ENCODE data around the gene CACNA2D3. TPM values are rescaled to one million over a fixed set of nuclear protein-coding genes. Genes with fewer than 3 reads are reported as not detected.

The CACNA2D3 gene
- total and polyA plus RNA-seq, 2 donors from 2014 or later = 5.7 to 11.2 TPM

DNA sequence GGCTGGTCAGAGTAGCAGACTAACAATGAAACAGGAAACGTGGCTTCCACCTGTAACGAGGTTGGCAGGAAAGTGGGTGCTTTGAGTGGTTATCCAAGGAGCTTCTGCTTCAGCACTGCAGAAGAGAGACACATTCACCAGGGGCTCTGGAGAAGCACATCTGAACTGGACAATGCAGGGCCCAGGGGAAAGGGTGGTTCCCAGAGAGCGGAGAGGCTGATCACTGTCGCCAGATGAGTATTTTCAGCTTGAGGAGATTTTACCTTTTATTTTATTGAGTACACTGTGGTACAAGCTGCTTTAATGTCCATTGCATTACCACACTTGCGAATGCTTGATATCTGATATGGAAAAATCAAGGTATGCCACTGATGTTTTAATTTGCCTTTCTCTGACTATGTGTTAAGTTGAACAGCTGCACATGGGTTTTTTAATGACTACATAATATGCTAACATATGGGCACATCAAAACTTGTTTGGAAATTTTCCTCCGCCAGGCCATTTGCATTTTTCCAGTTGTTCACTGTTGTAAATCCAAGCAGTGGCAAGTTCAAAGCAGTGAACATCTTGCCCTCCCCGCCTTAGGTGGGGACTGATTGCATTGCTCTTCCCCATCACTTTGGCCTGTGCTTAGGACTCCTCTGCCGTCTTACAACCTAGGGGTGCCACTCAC, 753.4 kb downstream of the CACNA2D3 start:
- H3K27ac ChIP-seq (ENCODE audit: low read depth in 2 of 2, low read length in 2 of 2) = no peak overlapping the region
- H3K36me3 ChIP-seq (ENCODE audit: control insufficient read depth in 2 of 3, insufficient read depth in 3 of 3, low read length in 3 of 3) = no peaks in the 10 kb centered on the region
- no peak overlapping the region for H3K9ac ChIP-seq (ENCODE audit: low read length in 3 of 3)
- FAIRE-seq (no peak), DNase-seq (no peak)
- H3K9me3 ChIP-seq (ENCODE audit: control insufficient read depth in 2 of 3, insufficient read depth in 1 of 3, low read length in 3 of 3) = no peaks in the 10 kb centered on the region
- H3K4me3 ChIP-seq (ENCODE audit: low read length in 3 of 3) = no peak overlapping the region
- TF ChIP-seq, protein P1, sequence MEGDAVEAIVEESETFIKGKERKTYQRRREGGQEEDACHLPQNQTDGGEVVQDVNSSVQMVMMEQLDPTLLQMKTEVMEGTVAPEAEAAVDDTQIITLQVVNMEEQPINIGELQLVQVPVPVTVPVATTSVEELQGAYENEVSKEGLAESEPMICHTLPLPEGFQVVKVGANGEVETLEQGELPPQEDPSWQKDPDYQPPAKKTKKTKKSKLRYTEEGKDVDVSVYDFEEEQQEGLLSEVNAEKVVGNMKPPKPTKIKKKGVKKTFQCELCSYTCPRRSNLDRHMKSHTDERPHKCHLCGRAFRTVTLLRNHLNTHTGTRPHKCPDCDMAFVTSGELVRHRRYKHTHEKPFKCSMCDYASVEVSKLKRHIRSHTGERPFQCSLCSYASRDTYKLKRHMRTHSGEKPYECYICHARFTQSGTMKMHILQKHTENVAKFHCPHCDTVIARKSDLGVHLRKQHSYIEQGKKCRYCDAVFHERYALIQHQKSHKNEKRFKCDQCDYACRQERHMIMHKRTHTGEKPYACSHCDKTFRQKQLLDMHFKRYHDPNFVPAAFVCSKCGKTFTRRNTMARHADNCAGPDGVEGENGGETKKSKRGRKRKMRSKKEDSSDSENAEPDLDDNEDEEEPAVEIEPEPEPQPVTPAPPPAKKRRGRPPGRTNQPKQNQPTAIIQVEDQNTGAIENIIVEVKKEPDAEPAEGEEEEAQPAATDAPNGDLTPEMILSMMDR (IDR thresholded peaks at IDR 0.05; ENCODE audit: borderline replicate concordance, extremely low read depth, insufficient read depth) = no peak
- intact Hi-C loops (cut with DNase I) = no loop called here
- H3K4me1 ChIP-seq (ENCODE audit: control insufficient read depth in 2 of 3, insufficient read depth in 2 of 3, low read depth in 1 of 3, low read length in 3 of 3) = no peaks in the 10 kb centered on the region
- no peaks in the 10 kb centered on the region for H3K27me3 ChIP-seq (ENCODE audit: control insufficient read depth, insufficient read depth, low read length)

DNA sequence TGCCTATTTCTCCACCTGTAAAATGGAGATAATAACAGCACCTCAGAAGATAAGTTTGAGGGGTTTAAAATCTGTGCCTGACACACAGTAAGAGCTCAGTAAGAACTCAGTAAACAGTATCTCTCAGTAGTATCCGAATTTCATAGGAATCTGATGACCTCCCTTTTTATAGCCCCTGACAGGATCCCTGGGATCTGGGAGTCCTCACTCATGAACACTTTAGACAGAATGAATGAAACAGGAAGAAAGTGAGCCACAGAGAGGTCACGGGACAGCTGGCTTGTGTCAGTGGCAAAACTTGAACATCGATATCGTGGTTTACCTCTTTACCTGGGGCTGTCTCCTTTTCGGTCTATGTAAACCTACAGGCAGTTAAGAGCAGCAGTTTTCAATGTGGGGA, 754.3 kb downstream of the CACNA2D3 start:
- Histone ChIP-seq H3K9me3 (ENCODE audit: control insufficient read depth in 2 of 3, insufficient read depth in 1 of 3, low read length in 3 of 3) (no peaks in the 10 kb centered on the region), H3K27ac (ENCODE audit: low read depth in 2 of 2, low read length in 2 of 2) (no peak overlapping the region), H3K4me1 (ENCODE audit: control insufficient read depth in 2 of 3, insufficient read depth in 2 of 3, low read depth in 1 of 3, low read length in 3 of 3) (no peaks in the 10 kb centered on the region), H3K4me3 (ENCODE audit: low read length in 3 of 3) (no peak overlapping the region), H3K36me3 (ENCODE audit: control insufficient read depth in 2 of 3, insufficient read depth in 3 of 3, low read length in 3 of 3) (no peaks in the 10 kb centered on the region), H3K27me3 (ENCODE audit: control insufficient read depth, insufficient read depth, low read length) (no peaks in the 10 kb centered on the region), H3K9ac (ENCODE audit: low read length in 3 of 3) (no peak overlapping the region)
- no peak for DNase-seq
- intact Hi-C loops (cut with DNase I) = no loop called here
- TF ChIP-seq, protein P1 (IDR thresholded peaks at IDR 0.05; ENCODE audit: borderline replicate concordance, extremely low read depth, insufficient read depth) = no peak
- FAIRE-seq = no peak

DNA sequence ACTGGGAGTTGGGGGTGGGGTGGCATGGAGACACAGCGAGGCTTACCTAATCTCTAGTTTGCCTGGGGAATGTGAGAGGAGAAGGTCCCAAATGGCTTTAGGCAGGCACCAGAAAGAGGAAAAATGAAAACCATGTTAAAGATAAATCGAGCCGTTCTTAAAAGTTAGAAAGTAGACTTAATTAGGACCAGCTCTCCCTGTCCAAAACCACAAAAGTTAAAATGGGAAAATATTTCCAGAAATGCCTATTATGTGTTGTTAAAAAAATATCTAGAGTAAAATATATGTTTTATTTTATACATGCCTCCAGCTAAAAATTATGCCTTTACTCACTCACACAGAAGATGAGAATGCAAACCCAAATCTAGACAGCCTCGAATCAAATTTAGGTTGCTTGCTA, 755.4 kb downstream of the CACNA2D3 start:
- TF ChIP-seq, protein P1 (IDR thresholded peaks at IDR 0.05; ENCODE audit: borderline replicate concordance, extremely low read depth, insufficient read depth) = no peak
- H3K9me3 ChIP-seq (ENCODE audit: control insufficient read depth in 2 of 3, insufficient read depth in 1 of 3, low read length in 3 of 3) = no peaks in the 10 kb centered on the region
- intact Hi-C loops (cut with DNase I) = no loop called here
- H3K27me3 ChIP-seq (ENCODE audit: control insufficient read depth, insufficient read depth, low read length) = no peaks in the 10 kb centered on the region
- H3K27ac ChIP-seq (ENCODE audit: low read depth in 2 of 2, low read length in 2 of 2) = no peak overlapping the region
- H3K4me1 ChIP-seq (ENCODE audit: control insufficient read depth in 2 of 3, insufficient read depth in 2 of 3, low read depth in 1 of 3, low read length in 3 of 3) = no peaks in the 10 kb centered on the region
- no peak overlapping the region for H3K9ac ChIP-seq (ENCODE audit: low read length in 3 of 3)
- no peaks in the 10 kb centered on the region for H3K36me3 ChIP-seq (ENCODE audit: control insufficient read depth in 2 of 3, insufficient read depth in 3 of 3, low read length in 3 of 3)
- DNase-seq (no peak), FAIRE-seq (no peak)
- H3K4me3 ChIP-seq (ENCODE audit: low read length in 3 of 3) = no peak overlapping the region

DNA sequence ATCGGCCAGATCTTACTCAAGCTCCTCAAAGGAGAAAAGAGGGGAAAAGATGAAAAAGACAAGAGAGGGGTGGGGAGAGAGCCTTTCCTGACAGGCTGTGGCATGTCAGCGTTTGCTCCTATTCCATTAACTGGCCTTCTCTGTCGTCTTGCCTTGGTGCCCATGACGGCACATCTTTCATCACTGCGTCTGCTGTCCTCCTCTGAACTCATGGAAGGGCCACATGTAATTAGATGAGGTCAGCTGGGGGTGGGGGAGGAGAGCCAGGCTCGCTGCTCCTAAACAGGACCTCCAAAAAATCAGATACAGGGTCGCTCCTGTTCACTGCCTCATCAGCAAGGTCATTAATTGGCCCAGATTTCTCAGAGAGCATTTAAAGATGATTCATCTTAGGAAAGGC, 755.8 kb downstream of the CACNA2D3 start:
- H3K36me3 ChIP-seq (ENCODE audit: control insufficient read depth in 2 of 3, insufficient read depth in 3 of 3, low read length in 3 of 3) = no peaks in the 10 kb centered on the region
- H3K4me3 ChIP-seq (ENCODE audit: low read length in 3 of 3) = no peak overlapping the region
- DNase-seq (peak in 1 of 5 donors; percentile 44), FAIRE-seq (no peak)
- intact Hi-C loops (cut with DNase I) = no loop called here
- no peaks in the 10 kb centered on the region for H3K9me3 ChIP-seq (ENCODE audit: control insufficient read depth in 2 of 3, insufficient read depth in 1 of 3, low read length in 3 of 3)
- no peaks in the 10 kb centered on the region for H3K27me3 ChIP-seq (ENCODE audit: control insufficient read depth, insufficient read depth, low read length)
- H3K4me1 ChIP-seq (ENCODE audit: control insufficient read depth in 2 of 3, insufficient read depth in 2 of 3, low read depth in 1 of 3, low read length in 3 of 3) = no peaks in the 10 kb centered on the region
- no peak overlapping the region for H3K27ac ChIP-seq (ENCODE audit: low read depth in 2 of 2, low read length in 2 of 2)
- TF ChIP-seq, protein P1 (IDR thresholded peaks at IDR 0.05; ENCODE audit: borderline replicate concordance, extremely low read depth, insufficient read depth) = no peak
- no peak overlapping the region for H3K9ac ChIP-seq (ENCODE audit: low read length in 3 of 3)

Data from kidney (tissue), 14 donors.